ENCODE measurements around the gene FXYD4.

Gene FXYD4

GRCh38 chr10:43347997-43348396 lies 23.4 kb upstream of the FXYD4 start:
- no peak for DNase-seq

DNA sequence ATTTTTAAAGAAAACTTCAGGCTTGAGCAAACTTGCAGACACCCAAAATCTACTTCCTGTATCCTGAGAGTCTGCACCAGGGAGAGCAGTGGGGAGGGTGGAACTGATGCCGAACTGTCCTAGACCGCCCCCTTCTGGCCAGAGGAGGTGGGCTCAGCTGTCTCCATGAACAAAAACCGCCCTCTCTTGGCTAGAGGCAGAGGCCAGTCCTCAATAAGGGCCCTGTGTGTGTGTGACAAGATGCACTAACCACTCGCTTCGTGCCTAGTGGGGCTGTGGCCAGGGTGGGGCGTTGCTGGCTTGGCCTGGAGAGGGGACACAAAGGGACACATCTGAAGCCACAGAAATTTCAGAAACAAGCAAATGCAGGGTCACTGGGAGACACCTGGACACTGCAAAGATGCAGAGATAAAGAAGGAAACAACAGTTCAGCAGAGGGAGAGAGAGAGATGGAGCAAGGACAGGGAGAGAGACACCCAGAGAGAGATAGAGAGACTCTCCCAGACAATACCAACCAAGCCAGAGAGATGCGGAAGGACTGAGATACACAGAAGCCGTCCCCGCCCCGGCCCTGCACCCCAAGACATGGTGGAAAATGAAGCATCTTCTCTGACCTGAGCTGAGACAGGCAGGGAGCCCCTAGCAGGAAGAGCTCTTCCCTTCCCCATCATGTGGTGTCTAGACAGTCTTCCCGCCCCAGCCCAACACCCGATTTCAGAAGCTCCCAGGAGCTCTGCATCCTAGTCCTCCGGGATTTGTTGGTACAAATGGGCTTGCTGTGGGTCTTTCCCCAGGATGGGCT lies 22.7 kb upstream of the FXYD4 start:
- peak; percentile 95 for DNase-seq

DNA sequence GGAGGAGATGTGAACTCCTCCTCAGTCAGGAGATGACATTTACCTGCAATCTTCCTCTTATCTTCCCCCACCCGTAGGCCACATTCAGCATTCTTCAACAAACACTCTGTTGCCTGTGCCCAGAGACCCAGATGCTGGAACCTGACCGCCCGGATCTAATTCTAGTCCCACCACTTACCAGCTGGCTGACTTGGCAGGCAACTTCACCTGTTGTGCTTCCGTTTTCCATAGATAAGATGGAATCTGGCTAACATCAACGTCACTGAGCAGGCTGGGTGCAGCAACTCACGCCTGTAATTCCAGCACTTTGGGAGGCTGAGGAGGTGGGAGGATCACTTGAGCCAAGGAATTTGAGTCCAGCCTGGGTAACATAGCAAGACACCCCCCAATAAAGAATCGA lies 21.3 kb upstream of the FXYD4 start:
- DNase-seq = peak; percentile 81

DNA sequence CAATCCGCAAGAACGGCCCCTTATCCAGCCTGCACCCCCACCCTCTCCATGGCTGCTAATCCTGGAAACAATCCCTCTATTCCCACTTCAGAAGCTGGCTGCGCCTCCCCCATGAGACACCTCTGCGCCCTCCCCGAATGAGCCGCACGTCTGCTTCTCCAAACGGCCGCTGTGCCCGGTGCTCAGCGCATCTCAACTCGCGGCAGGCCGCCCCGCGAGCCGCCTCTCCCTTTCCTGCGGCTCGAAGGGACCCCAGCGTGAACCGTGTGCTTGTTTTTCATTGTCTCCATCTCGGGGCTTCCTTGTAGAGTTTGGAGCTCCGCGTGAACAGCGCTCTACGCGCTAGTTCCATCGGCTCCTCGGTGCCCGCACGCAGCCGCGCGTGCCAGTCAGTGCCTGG lies 20.8 kb upstream of the FXYD4 start:
- DNase-seq = no peak

DNA sequence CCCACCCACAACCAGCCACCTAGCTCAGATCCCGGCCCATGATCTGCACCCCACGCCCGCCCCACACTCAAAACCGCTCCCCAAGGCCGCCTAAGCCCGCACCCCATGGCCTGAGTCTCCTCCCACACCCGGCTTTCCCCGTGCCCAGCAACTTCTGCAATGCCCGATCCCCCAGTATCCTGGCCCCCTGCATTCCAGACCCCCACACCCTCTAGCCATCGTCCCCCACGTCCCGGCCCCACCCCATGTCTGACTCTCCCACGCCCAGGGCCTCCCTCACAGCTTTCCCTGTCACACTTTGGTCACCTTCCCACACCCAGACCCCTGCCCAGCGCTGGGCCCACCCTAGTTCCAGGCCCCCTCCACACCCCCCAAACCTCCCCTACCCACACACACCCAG lies 20.1 kb upstream of the FXYD4 start:
- no peak for DNase-seq

DNA sequence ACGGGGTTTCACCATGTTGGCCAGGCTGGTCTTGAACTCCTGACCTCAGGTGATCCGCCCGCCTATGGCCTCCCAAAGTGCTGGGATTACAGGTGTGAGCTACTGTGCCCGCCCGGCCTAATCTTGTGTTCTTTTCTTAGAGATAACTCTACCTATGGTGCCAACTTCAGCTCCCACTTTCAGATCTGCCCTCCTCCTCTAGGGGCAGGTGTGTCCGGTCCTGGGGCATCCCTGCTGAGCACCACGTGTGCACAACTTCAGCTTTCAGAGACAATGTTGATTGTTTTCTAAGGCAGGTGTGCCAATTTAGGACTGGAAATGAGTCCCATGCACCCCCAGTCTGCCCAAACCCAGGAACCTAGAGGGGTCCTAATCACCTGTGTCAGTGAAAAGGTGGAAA lies 18.5 kb upstream of the FXYD4 start:
- peak; percentile 25 for DNase-seq

DNA sequence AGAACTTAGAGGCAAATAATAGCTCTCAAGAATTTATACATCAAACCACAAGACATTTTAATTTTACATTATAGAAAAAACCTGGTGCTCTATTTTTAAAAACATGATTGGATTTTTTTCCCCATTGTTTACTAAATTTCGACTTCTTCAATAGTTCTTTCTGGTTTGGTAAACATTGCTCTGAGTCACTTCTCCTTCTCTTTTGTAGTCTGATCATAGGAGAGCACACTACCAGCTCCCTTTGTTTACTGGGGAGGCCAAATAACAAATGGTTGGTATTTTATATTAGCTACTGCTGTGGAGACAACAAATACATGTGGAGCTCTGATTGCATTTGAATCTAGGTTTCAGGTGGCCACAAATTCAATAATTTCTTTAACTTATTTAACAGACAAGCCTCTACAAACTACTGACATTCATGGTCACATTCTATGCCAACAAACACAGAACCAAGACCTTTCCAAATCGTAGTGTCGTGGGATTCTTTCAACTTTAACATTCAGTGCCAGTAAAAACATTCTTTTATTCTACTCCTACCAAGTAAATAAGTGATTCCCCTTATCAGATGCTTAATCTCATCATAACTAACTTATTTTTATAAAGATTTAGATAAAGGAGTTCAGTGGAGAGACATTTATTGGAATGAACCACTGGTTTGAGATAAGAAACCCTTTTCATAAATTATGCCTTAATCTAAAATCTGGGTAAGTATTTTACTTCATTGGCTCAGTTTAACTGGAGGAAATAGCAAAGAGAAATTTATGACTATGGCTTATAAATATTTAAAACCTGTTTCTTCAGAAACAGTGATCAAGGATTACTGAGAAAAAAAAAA lies 17.7 kb upstream of the FXYD4 start:
- no peak for DNase-seq

DNA sequence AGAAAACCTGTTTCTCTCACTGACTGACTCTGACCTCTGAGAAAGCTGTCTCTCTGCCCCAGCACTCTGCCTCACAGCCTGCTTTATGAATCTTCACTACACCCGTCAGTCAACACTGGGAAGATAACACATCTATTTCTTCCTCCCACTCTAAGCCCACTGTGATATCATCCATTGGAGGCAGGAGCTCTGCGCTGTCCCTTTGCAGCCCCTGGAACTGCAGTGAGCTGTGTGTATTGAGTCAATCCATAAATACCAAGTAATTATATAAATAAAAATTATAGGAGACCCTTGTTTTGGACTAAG lies 17.2 kb upstream of the FXYD4 start:
- peak; percentile 47 for DNase-seq

DNA sequence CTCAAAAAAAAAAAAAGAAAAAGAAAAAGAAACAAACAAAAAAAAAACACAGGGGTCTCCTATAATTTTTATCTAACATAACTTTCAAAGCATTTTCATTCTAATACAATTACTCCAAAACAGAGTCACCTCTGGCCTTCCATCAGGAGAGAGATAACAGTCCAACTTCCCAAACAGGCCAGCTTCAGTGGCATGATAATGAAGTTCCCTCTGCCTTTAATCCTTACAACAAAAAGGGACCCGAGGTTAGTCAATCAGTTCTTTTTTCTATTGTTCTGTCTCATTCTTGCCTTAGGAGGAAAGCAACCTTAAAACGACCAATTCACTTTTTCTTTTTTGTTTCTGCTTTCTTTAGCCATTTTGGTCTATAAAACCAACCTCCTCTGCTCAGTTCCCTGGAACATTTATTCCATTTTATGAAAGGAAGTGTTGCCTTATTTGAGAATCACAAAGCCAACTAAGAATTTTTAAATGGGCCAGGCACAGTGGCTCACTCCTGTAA lies 16.5 kb upstream of the FXYD4 start:
- no peak for DNase-seq

GRCh38 chr10:43355749-43356371 lies 15.6 kb upstream of the FXYD4 start:
- peak; percentile 91 for DNase-seq

GRCh38 chr10:43360086-43360485 lies 11.3 kb upstream of the FXYD4 start:
- no peak for DNase-seq

- no peak for DNase-seq
Observed at GRCh38 chr10:43361547-43362190, 9.8 kb upstream of the FXYD4 start.

GRCh38 chr10:43362191-43362839 lies 9.1 kb upstream of the FXYD4 start:
- DNase-seq = peak; percentile 99

- DNase-seq = no peak
Observed at GRCh38 chr10:43365001-43365400, 6.4 kb upstream of the FXYD4 start.

DNA sequence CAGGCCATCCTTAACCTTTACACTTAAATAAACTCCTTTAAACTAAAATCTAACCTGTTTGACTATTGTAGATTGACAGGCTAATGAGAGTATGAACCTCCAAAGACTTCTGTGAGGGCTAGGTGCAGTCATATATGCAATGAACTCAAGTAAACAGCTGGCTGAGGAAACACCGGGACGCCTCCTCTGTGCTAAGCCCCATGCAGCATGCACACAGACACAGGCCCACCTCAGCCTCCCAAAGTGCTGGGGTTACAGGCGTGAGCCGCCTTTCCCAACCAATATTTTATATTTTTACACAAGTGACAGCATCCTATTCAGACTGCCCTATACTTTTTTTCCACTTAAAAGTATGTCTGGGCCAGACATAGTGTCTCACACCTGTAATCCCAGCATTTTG lies 1.5 kb upstream of the FXYD4 start:
- no peak for DNase-seq

DNA sequence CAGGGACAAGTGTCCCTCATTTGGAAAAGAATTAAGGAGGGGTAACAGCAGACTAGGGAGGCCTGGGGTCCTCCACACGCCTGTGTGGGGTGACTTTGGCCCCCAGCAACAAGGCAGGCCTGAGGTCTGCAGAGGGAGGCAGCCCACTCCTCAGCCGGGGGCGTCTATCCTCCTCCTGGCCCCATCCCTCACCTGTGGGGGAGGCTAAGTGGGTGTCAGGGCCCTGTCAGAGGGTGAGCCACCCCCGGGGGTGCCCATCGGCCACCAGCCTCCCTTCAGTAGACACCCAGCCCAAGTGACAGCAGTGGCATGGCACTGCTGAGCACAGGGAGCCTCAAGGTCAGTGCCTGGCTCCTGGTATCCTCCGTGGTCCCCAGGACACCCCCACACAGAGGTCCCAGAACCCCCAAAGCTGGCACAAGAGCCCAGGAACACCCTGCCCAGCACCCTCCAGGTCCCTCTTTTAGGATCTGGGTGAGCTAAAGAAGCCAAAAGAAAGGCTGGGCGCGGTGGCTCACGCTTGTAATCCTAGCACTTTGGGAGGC lies 693 bp upstream of the FXYD4 start:
- no peak for DNase-seq

GRCh38 chr10:43372765-43373361 lies 1.4 kb downstream of the FXYD4 start:
- DNase-seq = no peak

GRCh38 chr10:43373461-43373860 lies 2.0 kb downstream of the FXYD4 start:
- no peak for DNase-seq

DNA sequence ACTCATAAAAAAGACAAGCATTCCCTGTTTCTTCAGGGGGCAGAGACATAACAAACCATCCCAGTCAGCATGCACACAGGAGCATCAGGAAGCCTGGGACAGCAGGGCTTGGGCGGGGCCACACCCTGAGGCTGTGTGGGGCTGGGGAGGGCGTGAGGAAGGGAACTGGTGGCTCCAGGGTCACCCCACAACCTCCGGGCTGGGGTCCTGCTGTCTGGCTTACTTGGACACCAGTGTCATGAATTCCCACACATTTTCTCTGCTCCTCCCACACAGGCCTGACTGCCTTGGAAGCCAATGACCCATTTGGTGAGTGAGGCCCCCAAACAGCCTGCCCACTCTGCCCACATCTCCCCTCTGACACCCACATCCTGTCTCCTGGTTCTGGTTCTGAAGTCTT lies 2.8 kb downstream of the FXYD4 start:
- no peak for DNase-seq

- no peak for DNase-seq
Observed at GRCh38 chr10:43375401-43376020, 4.1 kb downstream of the FXYD4 start.

- DNase-seq = no peak
Observed at GRCh38 chr10:43376046-43376635, 4.7 kb downstream of the FXYD4 start.

Data from islet precursor cell (in vitro differentiated cells).